Activated CD4-positive, CD25-positive, alpha-beta regulatory T cell treated with anti-CD3 and anti-CD28 coated beads, Interleukin-2, amount 50 U/mL, for 72 hours (primary cell): ENCODE data around the gene MPZL2.

Source experiments
- DNase-seq: peaks from one replicate; pipeline ENCODE4 v3.0.0; 2021

MPZL2 gene

DNA sequence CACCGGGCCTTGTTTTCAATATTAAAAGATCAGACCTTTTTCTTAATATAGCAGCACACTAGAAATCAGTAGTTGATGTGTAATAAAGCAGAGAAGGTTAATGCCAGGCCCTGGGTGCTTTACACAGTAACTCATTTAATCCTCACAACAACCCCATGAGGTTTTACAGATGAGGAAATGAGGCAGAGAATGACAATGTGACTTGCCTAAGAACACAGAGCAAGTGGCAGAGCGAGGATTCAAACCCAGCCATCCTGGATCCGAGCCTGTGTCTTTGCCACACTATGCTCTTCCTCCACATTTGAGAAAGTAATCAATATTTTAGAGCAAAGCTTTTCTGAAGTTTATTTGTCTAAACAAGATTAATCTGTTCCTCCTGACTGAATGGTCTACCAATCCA, 46.5 kb downstream of the MPZL2 start:
- DNase-seq = no peak

GRCh38 chr11:118216621-118217481, 47.2 kb downstream of the MPZL2 start:
- DNase-seq = peak; percentile 57

- no peak for DNase-seq
Observed at GRCh38 chr11:118215765-118216164, 48.3 kb downstream of the MPZL2 start.

- DNase-seq = no peak
Observed at GRCh38 chr11:118215262-118215661, 48.8 kb downstream of the MPZL2 start.

DNA sequence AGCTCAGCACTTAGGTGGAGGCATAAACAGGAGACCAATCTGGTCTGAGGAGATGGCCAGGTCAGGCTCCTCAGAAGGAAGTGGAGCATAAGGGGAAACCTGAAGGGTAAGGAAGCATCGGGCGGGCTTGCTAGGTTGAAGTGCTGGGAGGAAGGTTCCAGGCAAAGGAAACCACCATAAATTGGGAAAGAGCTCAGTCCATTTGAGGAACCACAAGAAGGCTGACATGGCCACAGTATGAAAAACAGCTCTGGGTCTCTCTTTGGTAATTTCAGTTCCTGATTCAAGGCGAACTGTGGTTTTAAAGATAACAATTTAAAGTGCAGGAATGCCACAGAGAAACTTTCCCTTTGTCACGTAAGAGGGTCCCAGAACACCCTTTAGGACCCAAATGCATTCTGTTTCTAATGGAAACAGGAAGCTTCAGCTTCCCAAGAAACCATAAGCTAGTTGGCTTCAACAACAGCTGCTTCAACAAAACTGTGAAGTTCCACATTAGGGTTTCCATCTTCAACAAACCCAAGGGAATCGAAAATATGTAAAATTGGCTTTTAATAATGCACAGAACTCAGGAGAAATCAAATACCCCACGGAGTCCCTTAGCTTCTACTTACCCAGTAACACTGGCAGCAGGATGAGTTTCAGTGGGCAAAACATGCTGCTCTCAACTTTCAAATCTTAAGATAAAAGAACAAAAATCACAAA, 49.7 kb downstream of the MPZL2 start:
- DNase-seq = no peak

DNA sequence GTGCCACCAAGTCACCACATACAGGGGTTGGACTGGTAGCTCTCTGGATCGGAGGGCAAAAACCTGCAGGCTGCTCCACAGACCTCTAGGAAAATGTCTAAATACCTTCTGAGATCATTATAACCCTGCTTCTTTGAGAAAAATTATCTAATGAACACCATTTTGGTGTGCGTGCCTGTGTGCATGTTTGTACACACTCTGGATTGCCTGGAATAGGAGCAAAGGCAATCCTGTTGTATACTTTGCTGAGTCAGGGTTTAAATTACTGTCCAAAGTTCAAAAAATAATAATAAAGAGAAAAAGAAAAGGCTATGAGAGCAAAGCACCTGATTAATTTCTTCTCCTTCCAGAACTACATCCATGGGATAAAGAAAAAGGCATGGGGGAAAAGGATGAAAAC, 50.3 kb downstream of the MPZL2 start:
- DNase-seq = no peak

DNA sequence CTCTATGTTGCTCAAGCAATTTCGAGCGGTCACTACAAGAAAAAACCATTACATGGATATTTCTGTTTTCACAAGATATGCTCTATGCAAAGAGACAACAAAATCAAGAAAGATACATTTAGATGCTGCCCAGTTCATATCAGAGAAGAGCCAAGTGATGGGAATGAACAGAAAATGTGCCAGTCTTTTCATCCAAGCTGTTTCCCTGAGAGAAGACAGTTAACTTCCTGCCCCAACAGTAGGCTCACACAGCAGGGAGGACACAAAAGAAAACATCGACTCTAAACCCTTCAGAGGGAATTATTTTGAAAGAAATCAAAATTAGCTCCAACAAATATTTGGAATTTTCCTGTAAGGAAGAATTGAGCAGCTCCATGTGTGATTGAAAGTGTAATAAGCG, 50.9 kb downstream of the MPZL2 start:
- no peak for DNase-seq

GRCh38 chr11:118212781-118213191, 51.3 kb downstream of the MPZL2 start:
- no peak for DNase-seq

- DNase-seq = no peak
Observed at GRCh38 chr11:118212131-118212725, 51.9 kb downstream of the MPZL2 start.

DNA sequence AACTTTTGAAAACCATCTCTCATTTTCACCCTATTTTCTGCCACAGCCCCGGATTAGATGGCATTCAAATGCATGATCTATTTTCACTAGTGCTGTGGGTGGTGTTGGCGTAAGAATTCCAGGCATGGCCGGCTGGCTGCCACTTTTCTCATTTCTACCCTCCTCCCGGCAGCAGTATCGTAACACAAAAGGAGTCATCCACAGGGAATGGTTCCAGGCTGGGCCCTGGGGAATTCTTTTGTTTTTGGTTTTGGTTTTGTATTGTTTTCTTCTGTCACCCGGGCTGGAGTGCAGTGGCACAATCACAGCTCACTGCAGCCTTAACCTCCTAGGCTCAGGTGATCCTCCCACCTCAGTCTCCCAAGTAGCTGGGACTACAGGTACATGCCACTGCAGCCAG, 53.1 kb downstream of the MPZL2 start:
- DNase-seq = no peak

GRCh38 chr11:118210323-118210722, 53.8 kb downstream of the MPZL2 start:
- DNase-seq = no peak

DNA sequence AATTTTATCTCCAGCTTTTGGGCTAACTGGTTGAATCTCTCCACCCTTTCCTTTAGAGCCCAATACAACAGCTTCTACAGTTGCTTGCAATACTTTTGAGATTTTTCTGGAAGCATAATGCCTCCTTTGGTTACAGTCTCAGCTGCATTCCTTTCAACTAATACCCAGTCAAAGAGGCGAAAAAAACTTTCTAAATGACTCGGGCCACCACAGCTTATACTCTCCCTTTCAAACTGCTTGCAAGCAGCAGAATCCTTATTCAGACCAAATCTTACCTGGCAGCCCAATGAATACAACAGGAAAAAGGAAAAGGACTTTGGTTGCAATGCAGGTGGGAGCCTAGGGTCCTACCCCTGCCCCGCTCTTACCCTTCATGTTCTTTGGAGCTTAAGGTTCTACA, 55.1 kb downstream of the MPZL2 start:
- no peak for DNase-seq

DNA sequence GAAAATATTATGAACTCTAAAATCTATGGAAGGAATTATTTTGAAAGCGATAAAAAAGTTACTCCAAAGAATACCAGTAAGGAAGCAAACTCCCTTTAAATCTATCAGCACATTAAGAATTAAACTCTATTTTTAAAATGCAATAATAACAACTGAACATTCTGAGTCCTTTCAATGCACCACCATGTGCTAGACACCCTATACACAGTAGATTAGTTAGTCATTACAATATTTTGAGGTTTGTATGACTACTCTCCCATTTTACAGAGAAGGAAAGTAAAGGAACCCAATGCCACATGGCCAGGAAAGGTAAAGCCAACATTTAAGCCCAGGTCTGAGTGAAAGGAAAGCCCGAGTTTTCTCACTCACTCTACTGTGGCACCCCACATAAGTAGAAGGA, 57.0 kb downstream of the MPZL2 start:
- no peak for DNase-seq

- DNase-seq = no peak
Observed at GRCh38 chr11:118206391-118207031, 57.6 kb downstream of the MPZL2 start.

GRCh38 chr11:118205606-118206378, 58.3 kb downstream of the MPZL2 start:
- DNase-seq = no peak
